Chondrocyte (in vitro differentiated cells): Measurements from ENCODE around the gene TP63. TPM values are rescaled to one million over a fixed set of nuclear protein-coding genes. Genes with fewer than 3 reads are reported as not detected.

Source experiments
- DNase-seq: peaks from one replicate; pipeline ENCODE4 v3.0.0; 2021; ENCODE audit warnings: mixed read lengths, low spot score
- H3K27ac Mint-ChIP-seq: one replicate; pipeline ENCODE4 v1.8.0; 2021; ENCODE audit warnings: mild to moderate bottlenecking, moderate library complexity, mixed read lengths; ENCODE audit not compliant: unreplicated experiment
- H3K27me3 Mint-ChIP-seq: 2 replicates; pipeline ENCODE4 v1.8.0; 2021; ENCODE audit warnings: low read depth, mixed read lengths
- H3K36me3 Mint-ChIP-seq: 2 replicates; pipeline ENCODE4 v1.8.0; 2021; ENCODE audit warnings: low read depth, mixed read lengths
- H3K4me1 Mint-ChIP-seq: 2 replicates; pipeline ENCODE4 v1.8.0; 2021; ENCODE audit warnings: low read depth, mild to moderate bottlenecking, mixed read lengths
- H3K4me3 Mint-ChIP-seq: one replicate; pipeline ENCODE4 v1.8.0; 2021; ENCODE audit warnings: mild to moderate bottlenecking, moderate library complexity, mixed read lengths; ENCODE audit not compliant: unreplicated experiment
- H3K9me3 Mint-ChIP-seq: 2 replicates; pipeline ENCODE4 v1.8.0; 2021; ENCODE audit warnings: low read depth, mixed read lengths
- total RNA-seq: library from RNA; stranded (reverse); gene quantifications from 3 replicates; pipeline ENCODE4 v1.2.1, GENCODE V29; 2021
- TF ChIP-seq, protein P1 (sequence below): fragments of 200-600 bp; sonication (generic); IDR thresholded peaks from 2 replicates; pipeline ENCODE4 v1.5.0; 2021; ENCODE audit warnings: antibody characterized with exemption, mild to moderate bottlenecking, moderate library complexity

TP63 gene
- total RNA-seq, 1 donor from 2014 or later, result not detected

DNA sequence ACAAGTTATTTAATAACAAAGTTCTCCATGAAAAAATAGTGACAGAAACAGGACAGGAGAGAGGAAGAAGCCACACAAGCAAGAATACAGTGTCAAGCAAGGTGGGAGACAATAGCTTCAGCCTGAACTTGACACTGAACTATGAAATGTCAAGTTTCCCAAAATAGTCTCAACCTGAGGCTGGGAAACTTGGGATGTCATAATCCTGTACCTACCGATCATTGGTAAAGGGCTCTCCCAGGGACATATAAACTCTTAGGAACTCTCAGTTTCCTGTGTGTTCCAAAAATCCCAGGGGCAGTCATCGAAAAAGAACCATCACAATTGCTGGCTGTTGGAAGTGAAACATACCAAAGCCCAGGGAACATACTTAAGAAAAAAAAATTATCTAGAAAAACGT lies 277.9 kb downstream of the TP63 start:
- TF ChIP-seq, protein P1, sequence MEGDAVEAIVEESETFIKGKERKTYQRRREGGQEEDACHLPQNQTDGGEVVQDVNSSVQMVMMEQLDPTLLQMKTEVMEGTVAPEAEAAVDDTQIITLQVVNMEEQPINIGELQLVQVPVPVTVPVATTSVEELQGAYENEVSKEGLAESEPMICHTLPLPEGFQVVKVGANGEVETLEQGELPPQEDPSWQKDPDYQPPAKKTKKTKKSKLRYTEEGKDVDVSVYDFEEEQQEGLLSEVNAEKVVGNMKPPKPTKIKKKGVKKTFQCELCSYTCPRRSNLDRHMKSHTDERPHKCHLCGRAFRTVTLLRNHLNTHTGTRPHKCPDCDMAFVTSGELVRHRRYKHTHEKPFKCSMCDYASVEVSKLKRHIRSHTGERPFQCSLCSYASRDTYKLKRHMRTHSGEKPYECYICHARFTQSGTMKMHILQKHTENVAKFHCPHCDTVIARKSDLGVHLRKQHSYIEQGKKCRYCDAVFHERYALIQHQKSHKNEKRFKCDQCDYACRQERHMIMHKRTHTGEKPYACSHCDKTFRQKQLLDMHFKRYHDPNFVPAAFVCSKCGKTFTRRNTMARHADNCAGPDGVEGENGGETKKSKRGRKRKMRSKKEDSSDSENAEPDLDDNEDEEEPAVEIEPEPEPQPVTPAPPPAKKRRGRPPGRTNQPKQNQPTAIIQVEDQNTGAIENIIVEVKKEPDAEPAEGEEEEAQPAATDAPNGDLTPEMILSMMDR, result no peak
- no peak overlapping the region for H3K4me3 Mint-ChIP-seq
- H3K4me1 Mint-ChIP-seq, result peaks cover 7% of the 10 kb centered on the region
- H3K27me3 Mint-ChIP-seq, result no peaks in the 10 kb centered on the region
- H3K36me3 Mint-ChIP-seq, result no peaks in the 10 kb centered on the region
- no peak overlapping the region for H3K27ac Mint-ChIP-seq
- no peaks in the 10 kb centered on the region for H3K9me3 Mint-ChIP-seq
- no peak for DNase-seq

GRCh38 chr3:189909573-189909972 lies 278.4 kb downstream of the TP63 start:
- Mint-ChIP-seq H3K9me3 (no peaks in the 10 kb centered on the region), H3K4me3 (no peak overlapping the region), H3K27ac (no peak overlapping the region), H3K27me3 (no peaks in the 10 kb centered on the region), H3K4me1 (peaks cover 7% of the 10 kb centered on the region), H3K36me3 (no peaks in the 10 kb centered on the region)
- TF ChIP-seq, protein P1, result no peak
- no peak for DNase-seq

DNA sequence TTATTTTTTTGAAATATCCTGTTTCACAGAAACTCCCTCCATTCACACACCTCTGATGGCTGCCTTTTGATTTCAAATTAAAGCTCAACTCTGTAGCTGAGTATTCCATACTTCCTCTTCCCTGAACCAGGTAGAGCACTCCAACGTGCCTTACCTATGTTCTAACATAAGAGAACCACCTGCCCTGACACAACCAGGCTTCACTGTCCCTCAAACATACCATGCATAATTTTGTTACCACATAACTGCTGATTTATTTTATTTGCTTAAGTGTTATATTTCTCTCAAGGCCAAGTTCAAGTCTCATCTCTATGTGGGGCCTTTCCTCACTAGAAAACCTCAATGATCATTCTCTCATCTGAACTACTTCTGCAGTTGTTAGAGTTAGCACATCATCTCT lies 279.8 kb downstream of the TP63 start:
- TF ChIP-seq, protein P1, result no peak
- no peak for DNase-seq
- H3K36me3 Mint-ChIP-seq, result no peaks in the 10 kb centered on the region
- no peak overlapping the region for H3K4me3 Mint-ChIP-seq
- H3K4me1 Mint-ChIP-seq, result peaks cover 7% of the 10 kb centered on the region
- no peak overlapping the region for H3K27ac Mint-ChIP-seq
- H3K27me3 Mint-ChIP-seq, result no peaks in the 10 kb centered on the region
- no peaks in the 10 kb centered on the region for H3K9me3 Mint-ChIP-seq

- TF ChIP-seq, protein P1, result no peak
- Mint-ChIP-seq H3K27ac (no peak overlapping the region), H3K4me3 (no peak overlapping the region), H3K36me3 (no peaks in the 10 kb centered on the region), H3K4me1 (no peaks in the 10 kb centered on the region), H3K9me3 (no peaks in the 10 kb centered on the region), H3K27me3 (no peaks in the 10 kb centered on the region)
- no peak for DNase-seq
Measured at GRCh38 chr3:189914799-189915198, 283.6 kb downstream of the TP63 start.

GRCh38 chr3:189921770-189922169 lies 290.6 kb downstream of the TP63 start:
- no peak for DNase-seq
- H3K9me3 Mint-ChIP-seq, result peaks cover 7% of the 10 kb centered on the region
- H3K4me3 Mint-ChIP-seq, result no peak overlapping the region
- no peaks in the 10 kb centered on the region for H3K4me1 Mint-ChIP-seq
- H3K27ac Mint-ChIP-seq, result no peak overlapping the region
- no peaks in the 10 kb centered on the region for H3K27me3 Mint-ChIP-seq
- peaks cover 1% of the 10 kb centered on the region for H3K36me3 Mint-ChIP-seq
- TF ChIP-seq, protein P1, result no peak
